ENCODE data around the gene NCMAP. TPM values are rescaled to one million over a fixed set of nuclear protein-coding genes. Genes with fewer than 3 reads are reported as not detected.

Gene NCMAP
- total RNA-seq, 2 donors from 2014 or later, result 2.0 to 7.7 TPM

DNA sequence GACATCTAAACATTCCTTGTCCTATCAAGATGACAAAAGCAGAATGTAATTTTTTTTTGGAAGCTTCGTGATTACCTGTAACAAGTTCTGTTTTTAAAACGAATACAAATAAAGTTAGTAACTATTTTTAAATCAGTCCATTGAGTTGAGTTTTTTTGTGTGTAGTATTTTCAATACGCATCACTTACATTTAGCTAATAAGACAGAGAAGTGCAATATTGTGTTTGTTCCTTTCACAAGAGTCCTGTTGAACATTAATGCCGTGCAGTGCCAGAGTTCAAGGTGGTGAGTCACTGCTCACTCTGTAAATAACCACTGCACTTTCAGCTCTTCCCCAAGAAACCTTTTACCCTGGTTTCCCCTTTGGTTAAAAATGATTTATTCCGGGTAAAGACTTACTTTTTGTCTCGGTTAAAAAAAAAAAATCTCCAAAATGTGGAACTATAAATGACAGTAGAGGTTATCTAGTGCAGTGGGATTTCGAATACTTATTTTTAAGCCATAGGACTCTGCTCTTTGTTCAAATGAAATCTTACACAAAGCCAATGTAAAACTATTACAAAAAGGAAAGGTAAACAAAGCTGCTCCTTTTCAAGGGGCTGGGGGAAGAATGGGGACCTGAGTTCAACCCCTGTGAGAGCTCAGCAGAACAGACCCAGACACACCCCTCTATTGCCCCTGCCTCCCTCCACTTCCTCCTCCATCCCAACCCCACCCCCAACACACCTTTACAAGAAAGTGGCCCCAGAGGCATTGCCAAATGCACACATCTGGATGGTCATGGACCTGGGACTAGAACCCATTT is 14.8 kb upstream of the NCMAP start:
- TF ChIP-seq, protein P1, sequence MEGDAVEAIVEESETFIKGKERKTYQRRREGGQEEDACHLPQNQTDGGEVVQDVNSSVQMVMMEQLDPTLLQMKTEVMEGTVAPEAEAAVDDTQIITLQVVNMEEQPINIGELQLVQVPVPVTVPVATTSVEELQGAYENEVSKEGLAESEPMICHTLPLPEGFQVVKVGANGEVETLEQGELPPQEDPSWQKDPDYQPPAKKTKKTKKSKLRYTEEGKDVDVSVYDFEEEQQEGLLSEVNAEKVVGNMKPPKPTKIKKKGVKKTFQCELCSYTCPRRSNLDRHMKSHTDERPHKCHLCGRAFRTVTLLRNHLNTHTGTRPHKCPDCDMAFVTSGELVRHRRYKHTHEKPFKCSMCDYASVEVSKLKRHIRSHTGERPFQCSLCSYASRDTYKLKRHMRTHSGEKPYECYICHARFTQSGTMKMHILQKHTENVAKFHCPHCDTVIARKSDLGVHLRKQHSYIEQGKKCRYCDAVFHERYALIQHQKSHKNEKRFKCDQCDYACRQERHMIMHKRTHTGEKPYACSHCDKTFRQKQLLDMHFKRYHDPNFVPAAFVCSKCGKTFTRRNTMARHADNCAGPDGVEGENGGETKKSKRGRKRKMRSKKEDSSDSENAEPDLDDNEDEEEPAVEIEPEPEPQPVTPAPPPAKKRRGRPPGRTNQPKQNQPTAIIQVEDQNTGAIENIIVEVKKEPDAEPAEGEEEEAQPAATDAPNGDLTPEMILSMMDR (IDR thresholded peaks at IDR 0.05), result no peak
- TF ChIP-seq POLR2AphosphoS5 (IDR thresholded peaks at IDR 0.05), result no peak
- TF ChIP-seq POLR2A (IDR thresholded peaks at IDR 0.05), result no peak
- DNase-seq (ENCODE audit: low spot score), result peak; percentile 31
- intact Hi-C loops (cut with DNase I), result no loop called here
- peak overlapping the region in 1 of 2 donors; percentile 16 for H3K27ac ChIP-seq
- peaks cover 4% of the 10 kb centered on the region for H3K4me1 ChIP-seq (replicated peaks)
- no peaks in the 10 kb centered on the region for H3K36me3 ChIP-seq
- no peaks in the 10 kb centered on the region for H3K9me3 ChIP-seq
- 49% methylated on average over 7 of the region's 7 CpGs for WGBS
- no peak overlapping the region for H3K4me3 ChIP-seq
- no peaks in the 10 kb centered on the region for H3K27me3 ChIP-seq (replicated peaks; ENCODE audit: insufficient read depth)

DNA sequence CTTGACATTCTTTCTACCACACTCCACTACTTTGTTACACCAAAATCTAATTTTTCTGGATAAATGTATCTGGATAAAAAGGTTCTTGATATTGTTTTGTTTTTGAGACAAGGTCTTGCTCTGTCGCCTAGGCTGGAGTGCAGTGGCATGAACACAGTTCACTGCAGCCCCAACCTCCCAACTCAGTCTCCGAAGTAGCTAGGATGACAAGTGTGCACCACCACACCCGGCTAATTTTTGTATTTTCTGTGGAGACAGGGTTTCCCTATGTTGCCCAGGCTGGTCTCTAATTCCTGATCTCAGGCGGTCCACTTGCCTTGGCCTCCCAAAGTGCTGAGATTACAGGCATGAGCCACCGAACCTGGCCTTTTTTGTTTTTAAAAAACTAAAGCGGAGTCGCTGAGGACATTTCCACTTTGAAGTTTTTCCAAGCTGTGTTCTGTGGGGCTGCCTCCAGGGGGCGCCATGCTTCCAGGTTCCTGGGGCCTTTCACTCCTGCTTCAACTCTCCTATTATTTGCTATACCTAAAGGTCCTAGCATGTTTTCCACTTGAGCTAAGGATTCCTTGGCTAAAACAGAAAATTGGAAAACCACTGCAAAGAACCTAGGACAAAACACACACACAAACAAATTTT is 14.1 kb upstream of the NCMAP start:
- Histone ChIP-seq H3K27ac (peak overlapping the region in 1 of 2 donors; percentile 16), H3K27me3 (replicated peaks; ENCODE audit: insufficient read depth) (no peaks in the 10 kb centered on the region), H3K4me3 (no peak overlapping the region), H3K4me1 (replicated peaks) (peaks cover 4% of the 10 kb centered on the region), H3K9me3 (no peaks in the 10 kb centered on the region), H3K36me3 (no peaks in the 10 kb centered on the region)
- 81% methylated on average over 8 of the region's 8 CpGs for WGBS
- TF ChIP-seq POLR2AphosphoS5 (IDR thresholded peaks at IDR 0.05), result no peak
- TF ChIP-seq, protein P1 (IDR thresholded peaks at IDR 0.05), result peak in 2 of 4 experiments; percentile 34 to 49
- TF ChIP-seq POLR2A (IDR thresholded peaks at IDR 0.05), result no peak
- intact Hi-C loops (cut with DNase I), result no loop called here
- DNase-seq (ENCODE audit: low spot score), result no peak

DNA sequence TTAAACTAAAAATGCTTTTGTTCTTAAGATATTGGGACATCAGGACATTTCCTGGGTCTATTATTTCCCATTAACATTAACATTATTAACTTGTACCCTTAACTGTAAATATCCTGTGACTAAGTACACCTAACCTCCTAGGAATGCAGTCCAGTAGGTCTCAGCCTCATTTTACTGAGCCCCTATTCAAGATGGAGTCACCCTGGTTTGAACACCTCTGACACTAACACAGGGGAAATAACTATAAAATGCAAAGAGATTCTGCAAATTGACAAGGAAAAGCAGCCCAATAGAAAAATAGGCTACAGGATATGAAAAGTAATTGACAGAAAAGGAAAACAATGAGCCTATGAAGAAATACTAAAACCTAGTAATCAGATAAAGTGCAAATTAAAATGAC is 11.6 kb upstream of the NCMAP start:
- no peaks in the 10 kb centered on the region for H3K9me3 ChIP-seq
- no peak overlapping the region for H3K4me3 ChIP-seq
- intact Hi-C loops (cut with DNase I), result no loop called here
- no peak overlapping the region for H3K27ac ChIP-seq
- H3K36me3 ChIP-seq, result no peaks in the 10 kb centered on the region
- no peak for DNase-seq (ENCODE audit: low spot score)
- H3K27me3 ChIP-seq (replicated peaks; ENCODE audit: insufficient read depth), result no peaks in the 10 kb centered on the region
- peaks cover 4% of the 10 kb centered on the region for H3K4me1 ChIP-seq (replicated peaks)
- no peak for TF ChIP-seq POLR2AphosphoS5 (IDR thresholded peaks at IDR 0.05)
- no peak for TF ChIP-seq POLR2A (IDR thresholded peaks at IDR 0.05)
- TF ChIP-seq, protein P1 (IDR thresholded peaks at IDR 0.05), result no peak

DNA sequence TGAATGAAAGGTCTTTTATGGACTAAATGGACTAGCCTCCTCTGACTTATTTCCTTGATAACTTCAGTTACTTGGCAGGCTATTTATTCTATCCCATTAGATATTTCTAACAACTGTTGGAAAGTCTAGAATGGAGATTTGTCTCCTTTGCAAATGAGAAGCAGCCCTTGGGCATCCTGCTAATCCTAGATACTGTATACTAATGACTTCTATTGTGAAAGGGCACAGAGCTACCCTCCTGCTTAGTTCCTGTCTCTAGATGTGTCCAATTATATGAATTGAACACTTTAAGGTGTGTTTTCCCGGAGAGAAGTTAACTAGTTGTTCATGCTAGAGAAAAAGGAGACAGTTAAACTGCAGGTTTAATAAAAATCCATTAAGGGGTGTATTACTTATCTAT is 10.2 kb upstream of the NCMAP start:
- TF ChIP-seq, protein P1 (IDR thresholded peaks at IDR 0.05), result no peak
- no peak for TF ChIP-seq POLR2AphosphoS5 (IDR thresholded peaks at IDR 0.05)
- no peak for TF ChIP-seq POLR2A (IDR thresholded peaks at IDR 0.05)
- H3K4me3 ChIP-seq, result no peak overlapping the region
- H3K27ac ChIP-seq, result no peak overlapping the region
- H3K9me3 ChIP-seq, result no peaks in the 10 kb centered on the region
- H3K27me3 ChIP-seq (replicated peaks; ENCODE audit: insufficient read depth), result no peaks in the 10 kb centered on the region
- intact Hi-C loops (cut with DNase I), result no loop called here
- no peak for DNase-seq (ENCODE audit: low spot score)
- H3K4me1 ChIP-seq (replicated peaks), result peaks cover 4% of the 10 kb centered on the region
- no peaks in the 10 kb centered on the region for H3K36me3 ChIP-seq
- 69% methylated on average over 1 of the region's 1 CpG for WGBS
